Testis (tissue), 2 donors: ENCODE measurements around the gene PITPNC1.

Source experiments
- POLR2A ChIP-seq: fragments of 450-650 bp; IDR thresholded peaks from one replicate; pipeline ENCODE4 v1.6.1; 2017; ENCODE audit warnings: antibody characterized with exemption, mild to moderate bottlenecking, moderate library complexity
- TF ChIP-seq, protein P1 (sequence below), 3 experiments: fragments of 450-650 bp in 2 of 3; fragments of 200-600 bp in 1 of 3; sonication (generic) in 1 of 3; IDR thresholded peaks; one replicate each; pipeline ENCODE4 v1.5.1; 2016 to 2019; ENCODE audit warnings: antibody characterized with exemption in 3 of 3, mild to moderate bottlenecking in 2 of 3, moderate library complexity in 1 of 3

DNA sequence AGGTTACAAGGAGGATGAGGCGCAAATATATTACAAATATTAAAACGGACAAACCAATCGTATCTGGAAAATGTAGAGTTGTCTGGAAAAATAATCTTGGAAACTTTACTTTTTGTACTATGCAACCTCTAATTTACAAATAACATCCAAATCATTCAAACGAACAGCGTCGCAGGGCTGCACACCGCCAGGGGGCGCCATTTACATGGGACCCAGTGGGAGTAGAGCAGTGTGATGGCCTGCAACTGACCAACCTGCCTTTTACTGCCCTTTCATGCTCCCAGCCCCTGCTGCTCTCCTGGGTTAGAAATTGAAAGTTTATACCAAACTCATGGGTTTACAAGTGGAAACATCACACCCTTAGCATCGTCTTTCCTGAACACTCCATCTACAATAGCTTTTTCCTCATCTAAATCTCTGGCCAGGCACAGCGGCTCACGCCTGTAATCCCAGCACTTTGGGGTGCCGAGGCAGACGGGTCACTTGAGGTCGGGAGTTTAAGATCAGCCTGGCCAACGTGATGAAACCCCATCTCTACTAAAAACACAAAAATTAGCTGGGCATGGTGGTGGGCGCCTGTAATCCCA is 10.0 kb downstream of the PITPNC1 start:
- TF ChIP-seq POLR2A: no peak
- TF ChIP-seq, protein P1, sequence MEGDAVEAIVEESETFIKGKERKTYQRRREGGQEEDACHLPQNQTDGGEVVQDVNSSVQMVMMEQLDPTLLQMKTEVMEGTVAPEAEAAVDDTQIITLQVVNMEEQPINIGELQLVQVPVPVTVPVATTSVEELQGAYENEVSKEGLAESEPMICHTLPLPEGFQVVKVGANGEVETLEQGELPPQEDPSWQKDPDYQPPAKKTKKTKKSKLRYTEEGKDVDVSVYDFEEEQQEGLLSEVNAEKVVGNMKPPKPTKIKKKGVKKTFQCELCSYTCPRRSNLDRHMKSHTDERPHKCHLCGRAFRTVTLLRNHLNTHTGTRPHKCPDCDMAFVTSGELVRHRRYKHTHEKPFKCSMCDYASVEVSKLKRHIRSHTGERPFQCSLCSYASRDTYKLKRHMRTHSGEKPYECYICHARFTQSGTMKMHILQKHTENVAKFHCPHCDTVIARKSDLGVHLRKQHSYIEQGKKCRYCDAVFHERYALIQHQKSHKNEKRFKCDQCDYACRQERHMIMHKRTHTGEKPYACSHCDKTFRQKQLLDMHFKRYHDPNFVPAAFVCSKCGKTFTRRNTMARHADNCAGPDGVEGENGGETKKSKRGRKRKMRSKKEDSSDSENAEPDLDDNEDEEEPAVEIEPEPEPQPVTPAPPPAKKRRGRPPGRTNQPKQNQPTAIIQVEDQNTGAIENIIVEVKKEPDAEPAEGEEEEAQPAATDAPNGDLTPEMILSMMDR (IDR thresholded peaks at IDR 0.05): peak; percentile 62 to 75 (median 70)
